DMS114 treated with DMSO at 0.1 percent for 48 hours (cell line): ENCODE measurements around the gene TMEM74B.
A peak's percentile ranks its signal among the peaks of the same experiment; 100 is the strongest.

Source experiments
- DNase-seq: peaks from one replicate; lab custom pipeline; 2025; ENCODE audit not compliant: unreplicated experiment; lab: John Stamatoyannopoulos, UW

Gene TMEM74B

DNA sequence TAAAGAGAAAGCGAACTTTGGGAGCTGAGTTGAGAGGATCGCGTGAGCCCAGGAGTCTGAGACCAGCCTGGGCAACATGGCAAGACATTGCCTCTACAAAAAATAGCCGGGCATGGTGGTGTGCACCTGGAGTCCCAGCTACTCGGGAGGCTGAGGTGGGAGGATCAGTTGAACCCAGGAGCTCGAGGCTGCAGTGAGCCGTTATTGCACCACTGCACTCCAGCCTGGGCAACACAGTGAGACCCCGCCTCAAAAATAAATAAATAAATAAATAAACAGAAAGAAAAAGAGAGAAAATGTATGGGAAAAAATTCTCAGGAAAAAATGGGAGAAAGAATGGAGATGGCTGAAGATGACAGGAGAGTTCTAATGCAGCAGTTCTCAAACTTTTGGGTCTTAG is 21.0 kb upstream of the TMEM74B start:
- DNase-seq: no peak

GRCh38 chr20:1204576-1204975 is 19.8 kb upstream of the TMEM74B start:
- no peak for DNase-seq

- no peak for DNase-seq
Measured at GRCh38 chr20:1204113-1204512, 19.3 kb upstream of the TMEM74B start.

- DNase-seq: no peak
Measured at GRCh38 chr20:1203630-1204029, 18.8 kb upstream of the TMEM74B start.

GRCh38 chr20:1202762-1203504 is 18.2 kb upstream of the TMEM74B start, which contains the start of gene C20orf202:
C20orf202 (plus strand) TSS chr20:1203454; CDS start chr20:1203586, 132 bp downstream.
- DNase-seq: no peak

GRCh38 chr20:1199964-1200363 is 15.2 kb upstream of the TMEM74B start:
- DNase-seq: no peak

DNA sequence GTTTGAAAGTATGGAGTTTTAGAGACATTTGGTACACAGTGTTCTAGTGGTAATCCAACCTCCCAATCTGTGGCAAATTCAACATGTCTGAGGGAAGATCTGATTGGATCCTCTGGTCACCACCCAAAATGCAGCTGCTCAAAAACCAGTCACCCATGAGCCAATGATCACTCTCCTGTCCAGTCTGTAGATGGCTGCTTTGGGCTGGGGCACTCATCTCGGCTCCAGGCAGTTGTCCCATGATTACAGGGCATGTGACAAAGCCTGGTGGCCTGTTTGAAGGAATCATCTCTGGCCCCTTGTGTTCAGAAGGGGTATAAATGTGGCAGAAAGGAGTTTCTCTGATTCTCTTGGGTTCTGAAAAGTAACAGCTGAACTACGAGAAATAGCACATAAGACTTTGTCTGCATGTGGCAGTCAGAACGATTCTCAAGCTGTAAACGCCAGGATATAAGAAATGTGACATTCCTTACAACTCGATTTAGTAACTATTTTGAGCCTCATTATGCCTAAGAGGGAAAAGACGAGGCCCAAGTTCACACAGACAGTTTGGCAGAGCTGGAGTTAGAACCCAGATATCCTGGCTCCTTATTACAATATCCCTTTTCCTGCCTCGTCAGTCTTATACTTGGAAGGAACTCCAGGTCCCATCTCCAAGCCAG is 14.6 kb upstream of the TMEM74B start:
- no peak for DNase-seq

GRCh38 chr20:1198751-1199150 is 14.0 kb upstream of the TMEM74B start:
- no peak for DNase-seq

- DNase-seq: no peak
Measured at GRCh38 chr20:1197801-1198200, 13.0 kb upstream of the TMEM74B start.

GRCh38 chr20:1196634-1197033 is 11.9 kb upstream of the TMEM74B start:
- DNase-seq: no peak

GRCh38 chr20:1195226-1195625 is 10.4 kb upstream of the TMEM74B start:
- no peak for DNase-seq

DNA sequence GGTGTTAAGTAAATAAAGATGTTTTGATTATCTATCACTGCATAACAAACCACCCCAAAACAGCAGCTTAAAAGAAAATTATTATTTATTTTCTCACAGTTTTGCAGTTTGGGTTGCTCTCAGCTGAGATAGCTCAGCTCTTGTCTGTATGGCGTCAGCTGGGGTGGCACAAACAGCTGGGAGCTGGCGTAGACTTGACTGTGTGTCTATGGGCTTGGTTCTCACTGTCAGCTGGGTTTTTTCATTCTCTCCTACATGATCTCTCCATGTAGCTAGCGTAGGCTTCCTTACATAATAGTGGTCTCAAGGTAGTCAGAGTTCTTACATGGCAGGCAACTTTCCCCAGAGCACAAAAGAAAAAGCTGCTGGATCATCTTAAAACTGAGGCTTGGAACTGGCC is 6.5 kb upstream of the TMEM74B start:
- no peak for DNase-seq

DNA sequence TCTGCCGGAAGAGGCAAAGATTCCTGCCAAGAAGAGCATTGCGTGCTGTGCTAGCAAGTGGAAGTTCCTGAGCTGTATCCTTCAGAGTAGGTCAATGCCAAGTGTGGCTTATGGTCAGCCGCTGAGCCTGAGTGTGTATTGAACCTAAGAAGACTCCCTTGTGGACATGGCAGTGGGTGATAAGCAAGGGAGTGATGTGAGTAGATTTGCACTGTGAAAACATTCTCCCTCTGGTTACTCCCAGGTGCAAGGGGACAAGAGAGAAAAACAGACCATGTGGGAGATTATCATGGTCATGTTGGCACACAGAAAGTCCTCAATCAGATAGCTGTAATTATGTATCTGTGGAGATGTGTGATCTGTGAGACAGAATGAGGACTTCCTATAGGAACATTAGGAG is 6.1 kb upstream of the TMEM74B start:
- DNase-seq: no peak

GRCh38 chr20:1189827-1190226 is 5.0 kb upstream of the TMEM74B start:
- no peak for DNase-seq

GRCh38 chr20:1188347-1188746 is 3.6 kb upstream of the TMEM74B start:
- DNase-seq: no peak

GRCh38 chr20:1187605-1188171 is 2.9 kb upstream of the TMEM74B start:
- no peak for DNase-seq

DNA sequence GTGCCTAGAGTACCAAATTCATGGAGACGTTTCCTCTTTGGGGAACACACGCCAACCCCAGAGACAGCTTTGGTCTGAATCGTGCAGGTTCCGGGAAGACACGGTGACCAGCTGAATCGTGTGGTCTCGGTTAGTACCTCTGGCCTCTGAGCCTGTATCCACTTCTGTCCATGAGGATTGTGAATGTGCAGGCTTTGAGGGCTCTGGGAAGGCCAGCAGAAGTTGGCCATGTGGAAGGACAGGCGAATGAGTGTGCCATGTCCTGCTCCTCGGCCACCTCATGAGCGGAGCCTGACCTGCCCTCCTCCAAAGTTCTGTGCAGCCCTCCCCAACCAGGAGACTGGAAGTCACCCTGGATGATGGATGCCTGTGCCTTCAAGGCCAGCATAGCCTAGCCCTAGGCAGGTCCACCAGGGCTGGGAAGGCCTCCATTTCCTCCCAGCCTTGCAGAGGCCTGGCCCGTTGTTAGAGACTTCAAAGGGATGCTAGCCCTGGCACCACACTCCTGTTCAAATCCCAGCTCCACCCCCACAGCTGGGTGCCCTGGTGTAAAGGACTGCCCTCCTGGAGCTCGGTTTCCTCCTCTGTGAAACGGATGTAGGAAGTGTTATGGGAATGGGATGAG is 1.7 kb upstream of the TMEM74B start:
- no peak for DNase-seq

DNA sequence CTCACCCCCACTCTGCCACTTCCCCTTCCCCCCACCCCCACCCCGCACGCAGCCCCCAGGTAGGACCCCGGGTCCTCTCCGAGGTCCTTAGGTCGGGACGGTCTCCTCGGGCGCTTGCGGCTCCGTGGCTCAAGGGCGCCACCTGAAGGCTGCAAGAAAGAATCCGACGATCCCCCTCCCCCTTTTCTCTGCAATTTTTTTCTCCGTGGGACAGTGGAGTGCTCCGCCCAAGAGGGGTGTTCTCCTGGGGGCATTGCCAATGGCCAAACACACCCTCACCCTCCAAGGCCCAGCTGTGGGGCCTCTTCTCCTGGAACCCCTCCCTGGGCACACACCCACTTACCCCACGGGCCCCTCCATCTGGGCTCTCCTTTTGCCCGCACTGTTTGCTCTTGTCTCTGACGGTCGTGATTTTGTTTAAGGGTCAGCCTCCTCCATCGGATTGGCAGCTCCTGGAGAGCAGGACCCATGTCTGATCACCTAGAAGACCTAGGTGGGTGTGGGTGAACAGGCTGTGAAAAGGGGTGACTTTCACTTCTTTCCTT is 1.1 kb upstream of the TMEM74B start:
- peak; percentile 27 for DNase-seq

DNA sequence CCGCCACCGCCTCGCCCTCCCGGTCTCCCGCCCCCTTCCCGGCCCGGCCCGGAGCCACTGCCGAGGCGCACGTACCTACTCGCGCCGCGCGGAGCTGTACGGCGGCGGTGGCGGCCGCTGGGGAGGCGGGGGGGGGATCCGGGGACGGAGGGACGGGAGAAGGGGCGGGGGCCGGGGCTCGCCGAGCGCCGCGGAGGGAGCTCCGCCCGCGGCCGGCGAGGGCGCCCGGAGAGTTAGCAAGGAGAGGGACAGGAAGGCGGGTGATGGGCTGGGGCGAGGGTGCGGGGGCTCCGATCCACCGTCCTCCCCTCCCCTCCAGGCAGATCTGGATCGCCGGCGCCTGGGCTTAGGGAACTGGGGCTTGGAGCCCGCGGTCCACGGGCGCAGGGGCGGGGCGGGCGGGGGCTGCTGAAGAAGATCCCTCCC is 548 bp upstream of the TMEM74B start:
- DNase-seq: no peak

- DNase-seq: no peak
Measured at GRCh38 chr20:1184260-1184637, 532 bp downstream of the TMEM74B start.

DNA sequence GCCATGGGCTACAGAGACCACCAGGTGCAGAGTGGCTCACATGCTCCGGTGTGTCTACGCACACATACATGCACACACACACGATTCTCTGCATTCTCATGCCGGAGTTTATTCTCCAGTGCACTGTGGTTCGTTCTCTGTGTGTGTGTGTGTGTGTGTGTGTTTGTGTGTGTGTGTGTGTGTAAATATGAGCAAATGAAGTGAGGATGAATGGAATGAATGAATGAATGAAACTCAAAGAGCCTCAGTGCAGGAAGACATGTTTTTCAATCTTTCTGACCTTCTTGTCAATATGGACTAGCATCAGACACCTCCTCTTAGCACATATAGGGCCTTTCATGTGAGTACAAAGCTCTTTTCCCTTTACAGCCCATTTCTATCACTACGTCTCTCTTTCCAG is 1.6 kb downstream of the TMEM74B start:
- no peak for DNase-seq

- no peak for DNase-seq
Measured at GRCh38 chr20:1182106-1182505, 2.7 kb downstream of the TMEM74B start.
